Liver (tissue), 9 donors: ENCODE measurements around the gene SMCO3. TPM values are rescaled to one million over a fixed set of nuclear protein-coding genes. Genes with fewer than 3 reads are reported as not detected.
A peak's percentile ranks its signal among the peaks of the same experiment; 100 is the strongest.

ENCODE experiments used
- DNase-seq: peaks from one replicate; pipeline ENCODE4 v3.0.0-alpha.2; 2017; ENCODE audit warnings: low spot score
- H3K27ac ChIP-seq, 2 donors: one replicate each; pipeline ENCODE4 v1.7.0; 2013; ENCODE audit warnings: inconsistent platforms in 2 of 2, low read length in 2 of 2, control low read depth in 1 of 2, low read depth in 1 of 2, mild to moderate bottlenecking in 1 of 2
- H3K27me3 ChIP-seq, 4 donors: one replicate each; pipeline versions ENCODE4 v1.6.1 to v1.7.0; 2013; ENCODE audit warnings: low read length in 3 of 4, inconsistent platforms in 1 of 4, mild to moderate bottlenecking in 1 of 4, moderate library complexity in 1 of 4; ENCODE audit not compliant: control insufficient read depth in 4 of 4, insufficient read depth in 4 of 4
- H3K36me3 ChIP-seq, 4 donors: one replicate each; pipeline versions ENCODE4 v1.6.1 to v1.7.0; 2013; ENCODE audit warnings: low read length in 3 of 4, mild to moderate bottlenecking in 3 of 4, low read depth in 1 of 4, moderate library complexity in 1 of 4; ENCODE audit not compliant: control insufficient read depth in 4 of 4, insufficient read depth in 3 of 4
- H3K4me1 ChIP-seq, 4 donors: one replicate each; pipeline versions ENCODE4 v1.6.1 to v1.7.0; 2013; ENCODE audit warnings: low read length in 3 of 4, mild to moderate bottlenecking in 3 of 4, moderate library complexity in 1 of 4; ENCODE audit not compliant: control insufficient read depth in 4 of 4, insufficient read depth in 4 of 4
- H3K4me3 ChIP-seq, 3 donors: one replicate each; pipeline versions ENCODE4 v1.6.1 to v1.7.0; 2013; ENCODE audit warnings: low read length in 3 of 3, control low read depth in 1 of 3, low read depth in 1 of 3, mild to moderate bottlenecking in 1 of 3
- H3K9ac ChIP-seq, 2 donors: one replicate each; pipeline ENCODE4 v1.7.0; 2013; ENCODE audit warnings: low read length in 2 of 2, mild to moderate bottlenecking in 2 of 2, moderate library complexity in 2 of 2, control low read depth in 1 of 2, low read depth in 1 of 2
- H3K9me3 ChIP-seq, 4 donors: one replicate each; pipeline versions ENCODE4 v1.6.1 to v1.7.0; 2013; ENCODE audit warnings: low read length in 3 of 4; ENCODE audit not compliant: control insufficient read depth in 4 of 4
- ATF3 ChIP-seq: IDR thresholded peaks from 2 replicates; pipeline ENCODE4 v1.6.1; 2016; ENCODE audit warnings: antibody characterized with exemption
- CTCF ChIP-seq: fragments of 150-350 bp; IDR thresholded peaks from 2 replicates; pipeline ENCODE4 v1.5.1; 2017; ENCODE audit warnings: improper control_type of control experiment, low read depth, low read length; ENCODE audit not compliant: missing input control
- EGR1 ChIP-seq, 2 donors: IDR thresholded peaks; 2 replicates each; pipeline ENCODE4 v1.6.1; 2016 to 2018; ENCODE audit warnings: antibody characterized with exemption in 2 of 2, low read depth in 2 of 2
- FOXA1 ChIP-seq: IDR thresholded peaks from 2 replicates; pipeline ENCODE4 v1.6.1; 2016; ENCODE audit warnings: antibody characterized with exemption
- FOXA2 ChIP-seq: IDR thresholded peaks from 2 replicates; pipeline ENCODE4 v1.6.1; 2016; ENCODE audit warnings: antibody characterized with exemption
- GABPA ChIP-seq, 2 donors: IDR thresholded peaks in 1 of 2; conservative IDR thresholded peaks in 1 of 2; 2 replicates each; pipeline ENCODE4 v1.6.1; 2016; ENCODE audit warnings: antibody characterized with exemption in 2 of 2, mild to moderate bottlenecking in 1 of 2, moderate library complexity in 1 of 2
- HNF4A ChIP-seq, 2 donors: conservative IDR thresholded peaks; 2 replicates each; pipeline ENCODE4 v1.6.1; 2016; ENCODE audit warnings: antibody characterized with exemption in 2 of 2, mild to moderate bottlenecking in 2 of 2
- HNF4G ChIP-seq: IDR thresholded peaks from 2 replicates; pipeline ENCODE4 v1.6.1; 2016; ENCODE audit warnings: antibody characterized with exemption
- JUND ChIP-seq, 2 donors: IDR thresholded peaks; 2 replicates each; pipeline ENCODE4 v1.6.1; 2016; ENCODE audit warnings: antibody characterized with exemption in 2 of 2
- MAX ChIP-seq: IDR thresholded peaks from 2 replicates; pipeline ENCODE4 v1.6.1; 2016; ENCODE audit warnings: antibody characterized with exemption
- NR2F2 ChIP-seq: IDR thresholded peaks from 2 replicates; pipeline ENCODE4 v1.6.1; 2016; ENCODE audit warnings: antibody characterized with exemption
- RAD21 ChIP-seq, 2 donors: IDR thresholded peaks; 2 replicates each; pipeline ENCODE4 v1.6.1; 2016; ENCODE audit warnings: antibody characterized with exemption in 2 of 2, mild to moderate bottlenecking in 2 of 2
- REST ChIP-seq: IDR thresholded peaks from 2 replicates; pipeline ENCODE4 v1.6.1; 2016; ENCODE audit warnings: antibody characterized with exemption, mild to moderate bottlenecking
- RXRA ChIP-seq, 2 donors: IDR thresholded peaks; 2 replicates each; pipeline ENCODE4 v1.6.1; 2017 to 2018; ENCODE audit warnings: antibody characterized with exemption in 2 of 2, mild to moderate bottlenecking in 1 of 2
- SP1 ChIP-seq: IDR thresholded peaks from 2 replicates; pipeline ENCODE4 v1.6.1; 2018; ENCODE audit warnings: antibody characterized with exemption, mild to moderate bottlenecking
- TAF1 ChIP-seq: conservative IDR thresholded peaks from 2 replicates; pipeline ENCODE4 v1.6.1; 2016; ENCODE audit warnings: antibody characterized with exemption, mild to moderate bottlenecking
- YY1 ChIP-seq: IDR thresholded peaks from 2 replicates; pipeline ENCODE4 v1.6.1; 2016; ENCODE audit warnings: antibody characterized with exemption, mild to moderate bottlenecking
- ZBTB33 ChIP-seq: IDR thresholded peaks from 2 replicates; pipeline ENCODE4 v1.6.1; 2016; ENCODE audit warnings: antibody characterized with exemption
- WGBS: extraction: QIAGEN DNeasy Blood & Tissue Kit; methylation state at CpG from one replicate; pipeline ENCODE4 v1.1.7; 2013; 5-methylcytosine and 5-hydroxymethylcytosine counted together
- polyA plus RNA-seq, 2 donors: library from polyadenylated mRNA; stranded (reverse) in 1 of 2; unstranded in 1 of 2; fragments of 200-250 nt in 1 of 2; fragments of >200 nt in 1 of 2; fragmentation: Nextera tagmentation in 1 of 2; extraction: Ambion mirVana in 1 of 2; gene quantifications; one replicate each; pipeline versions ENCODE4 v1.2.1 to v1.2.3, GENCODE V29; 2013 to 2015
- total RNA-seq, 2 donors: library from RNA; depleted of rRNA; stranded (reverse); fragments of >200 nt; gene quantifications; one replicate each; pipeline ENCODE4 v1.2.3, GENCODE V29; 2014
- donor health status: healthy.
- donor health status: healthy.
- donor health status: healthy.
- donor health status: healthy.
- donor health status: healthy.

The SMCO3 gene
- total and polyA plus RNA-seq, 4 donors: 0.17 to 0.93 (median 0.56) TPM

- Histone ChIP-seq H3K36me3 (peaks cover 0 to 11% (median 10%) of the 10 kb centered on the region in 4 donors), H3K27me3 (no peaks in the 10 kb centered on the region), H3K9ac (peak within 1 kb of the TSS; percentile 78 to 86), H3K27ac (peak within 1 kb of the TSS; percentile 83 to 85), H3K4me3 (peak within 1 kb of the TSS; percentile 84 to 94 (median 88)), H3K4me1 (peaks cover 4 to 21% (median 11%) of the 10 kb centered on the region in 4 donors), H3K9me3 (no peaks in the 10 kb centered on the region)
- TF ChIP-seq GABPA (IDR thresholded peaks at IDR 0.05 in 1 of 2, conservative IDR thresholded peaks at IDR 0.05 in 1 of 2) (peak; percentile 86 to 96), CTCF (no peak), REST (peak; percentile 79), RXRA (IDR thresholded peaks at IDR 0.05) (peak; percentile 42 to 76), RAD21 (IDR thresholded peaks at IDR 0.05) (peak; percentile 48 to 63), ZBTB33 (peak; percentile 72), NR2F2 (peak; percentile 64), FOXA2 (peak; percentile 74), TAF1 (peak; percentile 84), ATF3 (peak; percentile 30), MAX (peak; percentile 54), EGR1 (IDR thresholded peaks at IDR 0.05; ENCODE audit: low read depth in 2 of 2) (peak in 1 of 2 donors; percentile 11), HNF4G (no peak), JUND (IDR thresholded peaks at IDR 0.05) (peak; percentile 53 to 83), HNF4A (conservative IDR thresholded peaks at IDR 0.05) (peak; percentile 35 to 70), SP1 (peak; percentile 87), YY1 (peak; percentile 99), FOXA1 (peak; percentile 57)
- WGBS: under 1% methylated on average over 50 of the region's 50 CpGs
- peak; percentile 85 for DNase-seq
Observed at GRCh38 chr12:14803011-14803829, 10.8 kb downstream of the SMCO3 start, which contains the start of the genes C12orf60 and WBP11. C12orf60 (plus strand) TSS chr12:14803670; CDS start chr12:14822936, 19,266 bp downstream. WBP11 (minus strand) TSS chr12:14803478; CDS start chr12:14801383, 2,095 bp downstream.
